Endothelial cell of umbilical vein (primary cell): ENCODE results near the gene GNAI1.

Source experiments
- EZH2 ChIP-seq: IDR thresholded peaks from 2 replicates; pipeline ENCODE4 v1.6.1; 2012; ENCODE audit warnings: borderline replicate concordance, low read depth, mild to moderate bottlenecking, moderate library complexity, low read length, inconsistent platforms; ENCODE audit not compliant: severe bottlenecking
- POLR2A ChIP-seq: IDR thresholded peaks from 2 replicates; pipeline ENCODE4 v1.6.1; 2012; ENCODE audit warnings: low read depth, mild to moderate bottlenecking, control low read depth, low read length
- POLR2AphosphoS5 ChIP-seq: IDR thresholded peaks from 2 replicates; pipeline ENCODE4 v1.6.1; 2012; ENCODE audit warnings: low read depth, mild to moderate bottlenecking, control low read depth, low read length, moderate library complexity; ENCODE audit not compliant: insufficient read depth
- TF ChIP-seq, protein P1 (sequence below), 2 donors: IDR thresholded peaks; 1 replicate in 1 of 2; 2 replicates in 1 of 2; pipeline ENCODE4 v1.5.1; 2011; ENCODE audit warnings: low read length in 2 of 2, mild to moderate bottlenecking in 2 of 2, moderate library complexity in 2 of 2, control low read depth in 1 of 2, inconsistent platforms in 1 of 2, low read depth in 1 of 2; ENCODE audit not compliant: insufficient read depth in 1 of 2; ENCODE audit errors: extremely low read depth in 1 of 2
- TF ChIP-seq, protein P2 (sequence below): IDR thresholded peaks from 2 replicates; pipeline ENCODE4 v1.6.1; 2011; ENCODE audit not compliant: insufficient read depth, insufficient read length

DNA sequence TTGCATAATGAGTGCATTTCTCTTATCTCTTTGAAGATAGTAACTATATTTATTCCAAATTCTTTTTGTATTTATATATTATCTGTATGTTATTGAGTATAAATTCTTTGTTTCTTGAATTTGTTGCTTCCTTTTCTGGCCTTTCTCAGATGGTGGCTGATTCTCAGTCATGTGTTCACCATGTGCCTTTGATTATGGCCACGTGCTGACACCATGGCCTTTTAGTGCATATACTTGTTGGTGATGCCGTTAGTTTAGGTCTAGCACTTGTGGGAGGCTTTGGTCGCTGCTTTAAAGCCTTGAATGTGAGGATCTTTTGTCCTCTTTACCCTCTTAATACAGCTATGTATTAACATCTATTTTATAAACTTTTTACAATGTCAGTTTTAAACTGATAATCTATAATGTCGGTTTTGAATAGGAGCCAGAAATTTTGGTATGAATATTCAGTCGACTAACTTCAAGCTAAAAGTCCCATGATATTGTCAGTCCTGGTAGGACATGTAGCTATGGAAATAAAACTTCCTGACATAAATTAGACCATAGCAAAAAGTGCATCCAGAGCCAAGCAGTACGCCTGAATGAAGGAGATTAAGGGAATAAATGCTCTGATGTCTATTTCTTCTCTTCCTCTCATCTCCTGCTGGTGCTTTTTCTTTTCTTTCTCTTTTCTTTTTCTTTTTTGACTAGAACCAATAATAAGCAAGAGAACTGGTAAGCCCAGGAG, 130.3 kb downstream of the GNAI1 start:
- TF ChIP-seq EZH2 = no peak
- TF ChIP-seq, protein P1, sequence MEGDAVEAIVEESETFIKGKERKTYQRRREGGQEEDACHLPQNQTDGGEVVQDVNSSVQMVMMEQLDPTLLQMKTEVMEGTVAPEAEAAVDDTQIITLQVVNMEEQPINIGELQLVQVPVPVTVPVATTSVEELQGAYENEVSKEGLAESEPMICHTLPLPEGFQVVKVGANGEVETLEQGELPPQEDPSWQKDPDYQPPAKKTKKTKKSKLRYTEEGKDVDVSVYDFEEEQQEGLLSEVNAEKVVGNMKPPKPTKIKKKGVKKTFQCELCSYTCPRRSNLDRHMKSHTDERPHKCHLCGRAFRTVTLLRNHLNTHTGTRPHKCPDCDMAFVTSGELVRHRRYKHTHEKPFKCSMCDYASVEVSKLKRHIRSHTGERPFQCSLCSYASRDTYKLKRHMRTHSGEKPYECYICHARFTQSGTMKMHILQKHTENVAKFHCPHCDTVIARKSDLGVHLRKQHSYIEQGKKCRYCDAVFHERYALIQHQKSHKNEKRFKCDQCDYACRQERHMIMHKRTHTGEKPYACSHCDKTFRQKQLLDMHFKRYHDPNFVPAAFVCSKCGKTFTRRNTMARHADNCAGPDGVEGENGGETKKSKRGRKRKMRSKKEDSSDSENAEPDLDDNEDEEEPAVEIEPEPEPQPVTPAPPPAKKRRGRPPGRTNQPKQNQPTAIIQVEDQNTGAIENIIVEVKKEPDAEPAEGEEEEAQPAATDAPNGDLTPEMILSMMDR (IDR thresholded peaks at IDR 0.05; ENCODE audit: extremely low read depth in 1 of 2, insufficient read depth in 1 of 2, low read depth in 1 of 2, low read length in 2 of 2) = no peak
- TF ChIP-seq, protein P2, sequence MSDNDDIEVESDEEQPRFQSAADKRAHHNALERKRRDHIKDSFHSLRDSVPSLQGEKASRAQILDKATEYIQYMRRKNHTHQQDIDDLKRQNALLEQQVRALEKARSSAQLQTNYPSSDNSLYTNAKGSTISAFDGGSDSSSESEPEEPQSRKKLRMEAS = no peak
- no peak for TF ChIP-seq POLR2A
- TF ChIP-seq POLR2AphosphoS5 = no peak
